Dermis blood vessel endothelial cell (primary cell): ENCODE measurements around the gene MAD2L2. TPM values are rescaled to one million over a fixed set of nuclear protein-coding genes. Genes with fewer than 3 reads are reported as not detected.

Source experiments
- DNase-seq: peaks from one replicate; pipeline ENCODE4 v3.0.0; 2010
- total RNA-seq: library from RNA; depleted of rRNA; stranded (reverse); fragments of >200 nt; gene quantifications from 2 replicates; pipeline ENCODE4 v1.2.3, GENCODE V29; 2014

Gene MAD2L2
- total RNA-seq, 1 donor from 2014 or later, result 34.9 TPM

DNA sequence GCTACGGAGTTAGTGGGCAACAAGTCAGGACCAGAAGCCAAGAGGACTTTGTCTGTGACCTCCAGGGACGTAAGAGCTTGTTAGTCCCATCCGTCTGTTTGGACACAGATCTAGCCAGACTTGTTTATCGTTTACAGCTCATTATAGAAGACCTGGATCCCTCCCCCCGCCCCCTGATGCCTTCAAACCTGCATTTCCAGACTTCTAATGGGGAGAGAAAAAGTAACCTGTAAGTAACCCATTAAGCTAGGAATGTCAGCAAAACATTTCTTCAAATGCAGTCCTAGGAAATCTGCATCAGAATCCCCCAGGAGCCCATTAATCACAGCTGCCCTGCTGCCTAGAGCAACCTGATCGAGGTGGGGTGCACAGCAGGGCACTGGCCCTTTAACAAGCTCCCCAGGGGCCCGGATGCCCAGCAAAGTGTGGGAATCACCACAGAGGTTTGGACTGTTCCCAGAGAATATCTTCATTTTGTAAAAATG lies 1.4 kb upstream of the MAD2L2 start:
- DNase-seq, result no peak

DNA sequence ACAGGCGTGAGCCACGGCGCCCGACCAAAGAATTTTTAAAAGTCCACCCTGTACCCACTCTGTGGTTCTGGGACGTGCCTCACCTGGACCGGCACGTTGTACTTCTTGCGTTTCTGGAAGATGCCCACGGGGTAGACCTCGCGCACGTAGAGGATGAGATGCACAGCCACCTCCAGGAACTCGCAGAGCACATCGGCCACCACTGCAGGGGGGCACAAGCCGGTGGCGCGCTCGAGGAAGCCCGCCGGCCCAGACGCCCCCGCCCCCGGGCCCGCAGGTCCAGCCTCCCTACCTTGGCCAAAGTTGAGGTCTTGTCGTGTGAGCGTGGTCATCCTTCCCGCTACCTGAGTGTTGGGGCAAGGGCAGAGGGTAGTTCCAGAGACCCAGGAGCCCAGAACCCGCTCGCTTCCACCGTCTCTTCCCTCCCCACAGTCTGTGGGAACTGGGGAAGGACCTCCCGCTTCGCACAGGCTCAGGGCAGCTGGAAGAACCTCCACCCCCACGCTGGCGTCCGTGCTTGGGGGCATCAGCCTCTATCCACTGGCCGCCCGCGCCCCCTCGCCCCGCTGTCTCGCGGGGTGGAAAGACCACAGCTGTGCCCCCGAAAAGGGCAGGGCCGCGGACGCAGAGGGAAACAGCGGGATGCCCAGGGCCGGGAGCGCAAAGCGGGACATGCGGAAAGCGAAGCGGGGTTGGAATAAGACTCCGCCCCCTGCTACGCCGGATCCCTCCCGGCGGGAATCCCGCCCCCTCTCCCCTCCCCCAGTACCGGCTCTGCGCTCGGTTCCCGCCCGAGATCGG lies 478 bp downstream of the MAD2L2 start:
- DNase-seq, result no peak

- no peak for DNase-seq
Observed at GRCh38 chr1:11678442-11678841, 2.5 kb downstream of the MAD2L2 start.

- no peak for DNase-seq
Observed at GRCh38 chr1:11676386-11677103, 4.4 kb downstream of the MAD2L2 start.

DNA sequence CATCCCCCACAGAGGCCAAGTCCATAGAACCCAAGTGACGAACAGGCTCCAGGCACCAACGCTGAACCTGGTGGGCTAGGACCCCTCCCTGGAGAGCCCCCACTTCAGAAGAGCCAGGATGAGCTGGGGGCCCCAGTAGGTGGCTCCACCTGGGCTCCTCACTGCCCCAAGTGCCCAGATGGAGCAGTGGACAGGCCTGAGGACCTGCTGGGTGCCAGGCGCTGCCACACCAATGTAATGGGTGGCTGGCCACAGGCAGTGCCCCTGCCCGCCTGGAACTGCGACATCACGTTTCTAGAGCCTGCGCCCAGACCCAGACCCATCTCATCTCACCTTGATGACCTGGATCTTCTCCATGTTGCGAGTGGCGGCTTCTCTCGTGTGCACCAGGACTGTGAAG lies 5.6 kb downstream of the MAD2L2 start:
- DNase-seq, result no peak

- no peak for DNase-seq
Observed at GRCh38 chr1:11674488-11674887, 6.5 kb downstream of the MAD2L2 start.

DNA sequence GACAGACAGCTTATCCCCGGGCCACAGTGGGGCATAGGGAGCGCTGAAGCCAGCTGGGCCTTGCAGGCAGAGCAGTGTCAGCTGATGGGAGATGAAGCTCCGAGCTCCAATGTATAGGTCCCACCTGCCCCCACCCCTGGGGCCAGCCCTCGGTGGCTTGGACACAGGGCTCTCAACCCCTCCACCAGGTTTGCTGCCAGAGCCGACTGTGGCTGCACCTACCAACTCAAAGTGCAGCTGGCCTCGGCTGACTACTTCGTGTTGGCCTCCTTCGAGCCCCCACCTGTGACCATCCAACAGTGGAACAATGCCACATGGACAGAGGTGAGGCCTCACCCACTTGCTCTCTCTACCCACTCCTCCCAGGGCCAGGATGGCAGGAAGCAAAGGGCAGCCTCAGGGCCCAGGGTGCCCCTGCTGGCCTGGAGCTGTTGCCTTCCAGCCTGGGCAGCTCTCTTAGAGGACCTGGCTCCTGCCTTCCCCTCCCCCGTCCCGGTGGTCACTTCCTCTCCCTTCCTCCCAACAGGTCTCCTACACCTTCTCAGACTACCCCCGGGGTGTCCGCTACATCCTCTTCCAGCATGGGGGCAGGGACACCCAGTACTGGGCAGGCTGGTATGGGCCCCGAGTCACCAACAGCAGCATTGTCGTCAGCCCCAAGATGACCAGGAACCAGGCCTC lies 7.7 kb downstream of the MAD2L2 start:
- DNase-seq, result no peak

DNA sequence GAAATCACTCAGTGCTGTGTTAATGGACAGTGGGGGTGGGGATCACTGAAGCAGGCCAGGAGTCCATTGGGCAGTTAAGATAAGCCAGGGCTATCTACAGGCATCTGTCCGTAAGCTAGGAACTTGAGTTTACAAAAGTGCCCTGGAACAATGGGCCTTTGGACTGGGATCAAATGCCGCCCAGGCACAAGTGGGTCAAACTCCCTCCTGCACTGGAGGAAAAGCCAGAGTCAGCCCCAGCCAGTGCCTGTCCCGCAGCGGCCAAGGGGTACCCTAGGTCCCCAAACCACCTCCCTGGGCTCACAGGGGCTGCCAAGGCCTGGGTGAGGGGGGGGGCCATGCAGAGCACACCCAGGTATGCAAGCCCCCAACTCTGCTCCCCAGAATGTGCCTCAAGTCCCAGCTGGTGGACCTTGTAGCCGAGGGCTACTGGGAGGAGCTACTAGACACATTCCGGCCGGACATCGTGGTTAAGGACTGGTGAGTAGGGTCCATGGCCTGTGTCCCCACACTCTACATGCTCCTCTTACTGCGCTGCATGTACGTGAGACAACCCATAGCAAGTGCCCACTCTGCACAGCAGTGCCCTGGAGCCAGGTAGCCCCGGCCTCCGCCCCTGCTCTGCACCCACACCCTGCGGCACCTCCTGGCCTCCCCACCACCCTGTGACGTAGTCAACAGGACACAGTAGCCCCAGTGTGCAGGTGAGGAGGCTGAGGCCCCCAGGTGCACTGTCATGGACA lies 9.2 kb downstream of the MAD2L2 start:
- DNase-seq, result no peak

- no peak for DNase-seq
Observed at GRCh38 chr1:11671205-11671543, 9.8 kb downstream of the MAD2L2 start.

DNA sequence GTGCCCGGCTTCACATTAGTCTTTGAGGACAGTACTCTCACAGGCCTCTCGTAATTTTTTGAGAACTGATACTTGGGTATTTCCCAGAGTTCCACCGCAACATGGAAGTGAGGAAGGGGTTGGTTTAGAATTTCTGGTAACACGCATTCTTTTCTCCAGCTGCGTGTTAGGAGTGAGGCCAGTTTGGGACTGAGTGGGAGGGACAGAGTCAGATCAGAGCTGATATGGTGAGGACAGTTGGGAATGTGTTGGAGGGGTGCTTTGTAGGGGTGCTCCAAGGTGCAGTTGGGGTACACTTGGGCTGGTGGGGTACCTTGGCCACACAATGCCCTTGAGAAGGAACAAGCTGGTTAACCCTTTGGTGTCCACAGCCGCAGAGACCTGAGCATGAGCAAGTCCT lies 10.2 kb downstream of the MAD2L2 start:
- DNase-seq, result no peak

- no peak for DNase-seq
Observed at GRCh38 chr1:11668516-11668915, 12.4 kb downstream of the MAD2L2 start.

GRCh38 chr1:11664336-11665065 lies 16.4 kb downstream of the MAD2L2 start:
- peak; percentile 38 for DNase-seq

GRCh38 chr1:11661103-11661502 lies 19.8 kb downstream of the MAD2L2 start:
- no peak for DNase-seq

GRCh38 chr1:11659748-11660147 lies 21.2 kb downstream of the MAD2L2 start:
- DNase-seq, result no peak

GRCh38 chr1:11658542-11658941 lies 22.4 kb downstream of the MAD2L2 start:
- DNase-seq, result no peak

GRCh38 chr1:11657654-11658053 lies 23.3 kb downstream of the MAD2L2 start:
- no peak for DNase-seq

DNA sequence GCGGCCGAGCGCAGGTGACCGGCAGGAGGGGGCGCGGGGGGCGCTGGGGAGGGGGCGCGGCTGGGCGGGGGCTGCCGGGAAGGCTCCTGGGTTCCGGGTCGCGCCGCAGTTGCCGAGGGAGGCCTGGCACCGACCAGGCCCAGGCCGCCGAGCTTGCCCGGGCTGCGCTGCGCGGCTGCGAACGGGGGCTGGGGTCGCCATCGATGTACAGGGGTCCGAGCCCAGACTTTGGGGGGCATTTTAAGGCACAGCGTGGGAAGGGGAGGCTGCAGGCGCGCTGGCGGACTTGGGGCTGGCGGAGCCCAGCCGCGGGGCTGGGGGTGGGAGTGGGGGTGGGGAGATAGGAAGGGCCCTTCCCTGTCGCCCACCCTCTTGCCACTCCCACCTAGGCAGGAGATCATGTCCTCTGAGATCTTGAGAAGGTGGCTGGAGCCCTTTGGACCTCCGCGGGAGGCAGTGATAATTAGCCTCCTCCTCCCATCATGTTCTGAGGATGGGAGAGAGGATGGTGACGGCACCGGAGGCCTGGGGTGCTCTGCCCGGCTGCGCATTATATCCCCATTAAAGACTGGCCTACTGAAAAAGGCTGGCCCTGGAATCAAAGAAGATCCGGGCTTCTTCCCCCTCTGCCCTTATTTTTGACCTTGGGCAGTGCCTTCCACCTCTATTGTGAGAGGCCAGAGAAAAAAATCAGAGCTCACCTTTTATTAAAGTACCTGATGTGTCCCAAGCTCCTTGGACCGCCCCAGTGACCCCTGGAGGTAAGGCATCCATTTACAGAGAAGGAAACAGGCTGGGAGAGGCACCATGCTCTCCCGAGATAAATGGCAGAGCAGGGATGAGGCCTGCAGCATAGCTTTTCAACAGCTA lies 25.8 kb downstream of the MAD2L2 start:
- DNase-seq, result no peak

DNA sequence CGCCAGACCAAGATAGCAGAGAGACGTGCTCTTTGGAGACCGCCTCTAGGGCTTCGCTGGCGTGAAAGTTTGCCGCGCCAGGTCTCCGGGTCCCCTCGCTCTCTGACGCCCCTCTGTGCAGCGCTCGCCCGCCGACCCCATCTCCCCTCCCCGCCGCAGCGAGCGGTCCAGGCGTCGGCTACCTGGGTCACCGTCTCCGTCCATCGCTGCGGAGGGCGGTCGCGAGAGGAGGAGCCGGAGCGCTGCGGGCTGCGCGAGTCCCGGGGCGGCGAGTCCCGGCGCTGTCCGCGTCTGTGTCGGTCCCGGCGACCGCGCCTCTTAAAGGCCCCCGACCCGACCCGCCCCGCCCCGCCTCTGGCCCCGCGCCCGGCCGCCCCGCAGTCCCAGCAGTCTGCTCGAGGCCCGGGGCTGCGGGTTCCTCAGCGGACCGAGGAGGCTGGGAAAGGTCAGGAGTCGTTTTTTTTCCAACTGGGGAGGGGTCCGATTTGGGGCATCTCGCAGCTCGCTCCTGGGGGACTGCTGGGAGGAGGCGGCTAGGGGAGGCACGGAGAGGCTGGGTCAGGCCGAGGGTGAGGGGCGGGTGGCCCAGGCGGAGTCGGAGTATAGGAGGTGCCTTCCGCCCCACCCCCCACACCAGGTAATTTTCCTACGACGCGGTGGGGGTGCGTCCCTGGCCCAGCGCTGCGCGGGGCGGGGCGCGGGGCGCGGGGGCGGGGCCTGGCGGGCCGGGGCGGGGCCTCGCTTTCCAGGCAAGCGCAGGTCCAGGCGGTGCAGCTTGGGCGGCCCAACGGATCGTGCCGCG lies 26.6 kb downstream of the MAD2L2 start, which contains the start of the genes FBXO2 and FBXO44:
Gene FBXO2 (minus strand): TSS at position 293 of the 802 bp plus-strand sequence. CDS start 89 bp downstream, at position 204.
Gene FBXO44 (plus strand): TSS at position 741 of the 802 bp plus-strand sequence. CDS start 959 bp downstream, outside the sequence.
- peak; percentile 36 for DNase-seq

- DNase-seq, result no peak
Observed at GRCh38 chr1:11653861-11654136, 27.1 kb downstream of the MAD2L2 start.
